GM12872 (cell line): ENCODE measurements around the gene TLCD3B.

Experiments used
- TF ChIP-seq, protein P1 (sequence below): IDR thresholded peaks from 3 replicates; pipeline ENCODE4 v1.5.1; 2011; ENCODE audit warnings: low read depth, mild to moderate bottlenecking, low read length, moderate library complexity; ENCODE audit not compliant: insufficient read depth

Gene TLCD3B

DNA sequence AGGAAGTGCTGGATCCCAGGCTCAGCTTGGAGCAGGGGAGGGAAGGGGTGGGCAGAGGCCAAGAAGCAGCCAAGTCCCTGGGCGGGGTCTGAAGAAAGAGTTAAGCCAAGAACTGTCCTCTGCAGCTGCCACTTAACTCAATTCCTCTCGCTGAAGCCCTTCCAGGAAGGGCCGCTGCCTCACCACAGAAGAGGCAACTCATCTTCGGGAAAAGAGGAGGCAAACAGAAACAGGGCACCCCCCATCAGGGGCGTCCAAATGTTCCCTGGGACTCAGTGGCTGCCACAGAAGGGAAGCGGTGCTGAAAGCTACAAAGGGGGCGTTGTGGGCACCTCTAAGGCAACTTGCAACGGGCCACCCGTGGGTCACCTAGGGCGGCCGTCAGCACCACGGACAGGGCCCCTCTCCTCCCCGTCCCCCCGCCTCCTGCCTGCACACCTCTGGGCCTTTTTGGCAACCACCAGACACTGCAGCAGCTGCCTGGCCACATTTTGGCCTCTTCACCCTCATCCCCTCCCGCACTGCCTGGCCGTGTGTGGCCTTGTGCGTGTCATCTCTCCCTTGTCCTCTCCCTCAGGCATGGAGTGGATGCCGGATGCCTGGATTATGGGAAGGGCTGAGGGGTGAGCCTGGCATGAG, 2.5 kb downstream of the TLCD3B start:
- TF ChIP-seq, protein P1, sequence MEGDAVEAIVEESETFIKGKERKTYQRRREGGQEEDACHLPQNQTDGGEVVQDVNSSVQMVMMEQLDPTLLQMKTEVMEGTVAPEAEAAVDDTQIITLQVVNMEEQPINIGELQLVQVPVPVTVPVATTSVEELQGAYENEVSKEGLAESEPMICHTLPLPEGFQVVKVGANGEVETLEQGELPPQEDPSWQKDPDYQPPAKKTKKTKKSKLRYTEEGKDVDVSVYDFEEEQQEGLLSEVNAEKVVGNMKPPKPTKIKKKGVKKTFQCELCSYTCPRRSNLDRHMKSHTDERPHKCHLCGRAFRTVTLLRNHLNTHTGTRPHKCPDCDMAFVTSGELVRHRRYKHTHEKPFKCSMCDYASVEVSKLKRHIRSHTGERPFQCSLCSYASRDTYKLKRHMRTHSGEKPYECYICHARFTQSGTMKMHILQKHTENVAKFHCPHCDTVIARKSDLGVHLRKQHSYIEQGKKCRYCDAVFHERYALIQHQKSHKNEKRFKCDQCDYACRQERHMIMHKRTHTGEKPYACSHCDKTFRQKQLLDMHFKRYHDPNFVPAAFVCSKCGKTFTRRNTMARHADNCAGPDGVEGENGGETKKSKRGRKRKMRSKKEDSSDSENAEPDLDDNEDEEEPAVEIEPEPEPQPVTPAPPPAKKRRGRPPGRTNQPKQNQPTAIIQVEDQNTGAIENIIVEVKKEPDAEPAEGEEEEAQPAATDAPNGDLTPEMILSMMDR, result no peak

DNA sequence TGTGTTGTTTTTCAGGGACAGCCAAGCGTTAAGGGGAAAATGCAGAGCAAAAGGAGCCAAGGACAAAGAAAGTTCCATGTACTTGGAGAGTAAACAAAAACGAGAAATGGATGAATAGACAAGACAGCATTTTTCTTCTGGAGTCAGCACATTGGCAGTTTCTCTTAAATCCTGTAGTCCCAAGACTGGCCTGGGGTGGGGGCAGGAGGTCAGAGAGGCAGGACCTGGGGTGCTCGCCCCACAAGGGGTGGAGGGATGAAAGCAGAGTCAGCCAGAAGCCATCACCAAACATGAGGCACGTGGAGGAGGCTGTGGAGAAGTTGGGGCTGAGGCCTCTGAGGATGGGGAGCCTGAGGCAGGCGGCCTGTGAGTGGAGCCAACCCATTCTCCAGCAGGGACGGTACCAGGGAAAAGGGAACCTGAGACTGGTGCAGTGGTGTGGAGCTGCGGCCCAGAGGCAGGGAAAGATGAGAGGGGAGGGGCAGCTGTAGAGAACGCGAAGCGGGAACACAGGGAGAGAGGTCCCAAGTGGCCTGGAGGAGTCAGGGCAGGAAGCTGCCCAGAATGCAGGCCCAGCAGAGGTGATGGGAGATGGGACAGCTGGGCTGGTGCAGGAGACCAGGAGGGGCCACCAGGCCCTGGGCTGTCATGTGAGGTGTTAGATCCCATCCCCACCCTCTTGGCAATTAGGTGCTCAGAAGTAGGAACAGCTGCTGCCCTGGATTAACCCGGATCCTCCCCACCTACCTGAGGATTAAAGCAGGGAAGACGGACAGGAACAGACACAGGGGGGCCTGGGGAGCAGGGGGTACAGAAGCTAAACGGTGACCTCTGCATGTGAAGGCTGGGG, 3.3 kb downstream of the TLCD3B start:
- TF ChIP-seq, protein P1, result no peak

DNA sequence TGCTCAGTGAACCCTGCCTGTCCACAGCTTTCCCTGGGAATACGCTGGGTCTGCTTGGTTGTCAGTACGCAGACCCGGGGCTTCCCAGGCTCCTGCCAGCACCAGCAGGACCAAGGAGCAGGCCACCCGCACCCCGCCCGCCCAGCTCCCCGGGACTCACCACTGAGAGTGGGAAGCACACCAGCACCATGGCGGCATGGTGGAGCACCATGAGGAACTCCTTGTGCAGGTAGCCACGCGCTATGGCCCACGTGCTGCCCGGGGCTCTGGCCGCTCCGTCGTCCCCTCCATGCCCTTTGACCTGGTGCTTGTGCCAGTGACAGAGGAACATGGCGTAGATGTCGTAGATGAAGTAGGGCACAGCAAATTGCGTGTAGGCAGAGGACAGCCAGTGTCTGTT, 4.6 kb downstream of the TLCD3B start:
- TF ChIP-seq, protein P1, result no peak

DNA sequence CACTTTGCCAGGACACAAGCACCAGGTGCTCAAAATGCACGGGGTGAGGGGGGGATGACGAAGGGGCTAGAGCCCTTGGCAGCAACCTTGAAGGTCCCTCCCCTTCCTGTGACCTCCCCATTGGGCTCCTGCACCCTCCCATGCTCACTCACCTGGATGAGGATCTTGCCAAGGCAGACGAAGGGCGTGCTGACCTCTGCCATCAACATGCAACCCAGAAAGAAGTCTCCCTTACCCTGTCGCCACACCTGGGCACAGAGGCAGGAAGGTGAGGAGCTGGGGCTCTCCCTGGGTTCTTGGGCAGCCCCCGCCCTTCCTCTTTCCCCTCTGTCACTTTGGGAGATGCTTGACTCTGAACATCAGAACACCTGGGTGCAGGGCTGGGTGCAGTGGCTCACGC, 5.5 kb downstream of the TLCD3B start:
- TF ChIP-seq, protein P1, result no peak

DNA sequence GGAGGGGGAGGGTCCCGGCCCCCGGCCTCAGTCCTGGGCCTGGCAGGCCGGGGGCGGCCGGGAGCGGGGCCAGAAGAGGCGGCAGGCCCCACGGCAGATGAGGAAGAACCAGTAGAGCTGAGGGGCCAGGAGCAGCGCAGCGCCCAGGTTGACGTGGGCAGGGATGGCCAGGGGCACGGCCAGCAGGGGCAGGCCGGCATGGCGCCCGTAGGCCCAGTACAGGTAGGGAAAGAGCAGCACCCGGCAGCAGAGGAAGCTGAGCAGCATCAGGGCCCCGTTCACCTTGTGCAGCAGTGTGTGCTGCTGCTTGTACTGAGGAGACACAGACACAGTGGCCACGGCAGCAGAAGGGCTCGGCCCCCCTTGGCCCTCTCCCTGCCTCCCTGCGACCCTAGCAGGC, 5.9 kb downstream of the TLCD3B start:
- TF ChIP-seq, protein P1, result no peak

DNA sequence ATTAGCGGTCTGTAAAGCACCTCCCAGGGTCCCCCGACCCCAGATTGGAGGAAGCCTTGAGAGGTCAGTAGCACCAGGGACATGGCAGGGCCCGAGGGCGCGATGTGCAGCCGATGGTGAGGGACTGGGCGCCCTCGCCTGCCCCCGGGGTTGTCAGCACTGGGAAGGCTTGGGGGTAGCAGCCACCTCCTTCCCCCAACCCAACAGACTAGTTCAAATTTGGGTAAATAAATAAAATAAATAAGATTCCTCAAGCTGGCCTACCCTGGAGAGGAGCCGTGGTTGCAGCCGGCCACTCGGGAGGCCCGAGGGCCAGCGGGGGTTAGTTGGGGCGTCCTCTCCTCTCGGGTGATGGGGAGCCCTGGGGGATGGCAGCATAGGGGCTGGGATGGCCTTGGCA, 6.6 kb downstream of the TLCD3B start:
- TF ChIP-seq, protein P1, result no peak

DNA sequence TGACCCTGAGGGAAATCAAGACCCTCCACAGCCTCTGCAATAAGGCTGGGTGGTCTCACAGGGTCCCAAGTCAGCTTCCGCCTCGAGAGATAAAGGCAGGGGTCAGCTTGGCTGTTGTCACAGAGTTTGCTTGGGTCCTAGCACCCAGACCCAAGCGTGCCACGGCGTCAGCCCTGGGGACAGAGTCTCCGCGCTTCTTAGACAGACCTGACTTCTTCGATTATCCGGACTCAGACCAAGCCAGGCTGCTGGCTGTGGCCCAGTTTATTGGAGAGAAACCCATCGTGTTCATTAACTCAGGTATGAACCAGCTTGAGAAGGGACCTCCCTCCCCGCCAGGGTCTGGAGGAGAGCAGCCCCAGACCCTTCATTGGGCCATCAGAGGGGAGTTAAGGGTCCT, 7.5 kb downstream of the TLCD3B start:
- TF ChIP-seq, protein P1, result no peak
